Esophagus squamous epithelium (tissue), 4 donors: Measurements from ENCODE around the gene CCDC87.

Source experiments
- CTCF ChIP-seq, 6 experiments: fragments of 450-650 bp in 4 of 6; fragments of 200-600 bp in 2 of 6; sonication (generic) in 2 of 6; IDR thresholded peaks; one replicate each; pipeline ENCODE4 v1.5.1; 2016 to 2019; ENCODE audit warnings: antibody characterized with exemption in 6 of 6, mild to moderate bottlenecking in 4 of 6, moderate library complexity in 4 of 6
- POLR2A ChIP-seq, 4 donors: fragments of 450-650 bp; IDR thresholded peaks; one replicate each; pipeline ENCODE4 v1.6.1; 2017; ENCODE audit warnings: antibody characterized with exemption in 4 of 4, mild to moderate bottlenecking in 4 of 4, moderate library complexity in 3 of 4

- TF ChIP-seq CTCF (IDR thresholded peaks at IDR 0.05) (no peak), POLR2A (IDR thresholded peaks at IDR 0.05) (no peak)
Measured at GRCh38 chr11:66629356-66629755, 36.5 kb upstream of the CCDC87 start.
